CD4-positive, alpha-beta T cell treated with Interleukin-10 for 1 hour (primary cell): Measurements from ENCODE around the gene NEURL1B.

Experiments used
- DNase-seq: peaks from one replicate; pipeline ENCODE4 v3.0.0-alpha.2; 2020

The NEURL1B gene

DNA sequence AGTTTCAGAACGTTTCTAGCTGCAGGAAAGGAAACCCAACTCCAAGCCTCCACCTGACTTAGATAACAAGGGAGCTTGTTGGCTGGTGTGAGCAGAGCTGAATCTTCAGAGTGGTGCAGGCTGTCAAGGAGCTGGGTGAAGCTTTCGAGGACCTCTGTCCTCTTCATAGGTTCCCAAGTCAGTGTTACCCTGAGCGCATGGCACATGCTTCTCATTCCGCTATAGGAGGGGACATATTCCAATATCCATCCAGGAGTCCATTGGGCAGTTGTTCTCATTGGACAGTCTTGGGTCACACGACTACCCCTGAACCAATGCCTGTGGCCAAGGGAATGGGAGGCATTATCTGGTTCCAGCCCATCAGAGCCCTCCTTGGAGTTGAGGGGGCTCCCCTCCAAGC is 79.6 kb downstream of the NEURL1B start:
- DNase-seq, result no peak

- no peak for DNase-seq
Measured at GRCh38 chr5:172721455-172722326, 80.6 kb downstream of the NEURL1B start.

- peak; percentile 69 for DNase-seq
Measured at GRCh38 chr5:172722327-172722815, 81.3 kb downstream of the NEURL1B start.

GRCh38 chr5:172723508-172723907 is 82.4 kb downstream of the NEURL1B start:
- no peak for DNase-seq

- no peak for DNase-seq
Measured at GRCh38 chr5:172724242-172725183, 83.5 kb downstream of the NEURL1B start.

- no peak for DNase-seq
Measured at GRCh38 chr5:172725273-172725672, 84.2 kb downstream of the NEURL1B start.

GRCh38 chr5:172725785-172726184 is 84.7 kb downstream of the NEURL1B start:
- DNase-seq, result no peak

DNA sequence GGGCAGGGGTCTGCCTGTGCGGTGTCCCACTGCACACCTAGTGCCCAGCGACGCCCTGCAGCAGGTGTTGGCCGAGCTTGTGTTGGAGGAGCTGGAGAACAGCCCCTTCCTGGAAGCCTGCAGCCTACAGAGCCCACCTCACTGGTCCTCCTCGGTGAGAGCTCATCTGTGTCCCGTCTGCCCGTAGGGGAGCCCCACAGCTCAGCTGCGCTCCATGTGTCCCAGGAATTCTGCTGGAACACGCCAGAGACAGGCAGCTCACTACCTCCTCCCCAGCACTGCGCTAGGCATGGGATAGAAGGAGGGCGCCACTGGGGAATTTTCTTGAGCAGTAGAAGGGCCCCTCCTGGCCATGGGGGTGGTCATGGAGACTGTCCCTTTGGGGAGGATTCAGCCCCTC is 85.9 kb downstream of the NEURL1B start:
- no peak for DNase-seq

DNA sequence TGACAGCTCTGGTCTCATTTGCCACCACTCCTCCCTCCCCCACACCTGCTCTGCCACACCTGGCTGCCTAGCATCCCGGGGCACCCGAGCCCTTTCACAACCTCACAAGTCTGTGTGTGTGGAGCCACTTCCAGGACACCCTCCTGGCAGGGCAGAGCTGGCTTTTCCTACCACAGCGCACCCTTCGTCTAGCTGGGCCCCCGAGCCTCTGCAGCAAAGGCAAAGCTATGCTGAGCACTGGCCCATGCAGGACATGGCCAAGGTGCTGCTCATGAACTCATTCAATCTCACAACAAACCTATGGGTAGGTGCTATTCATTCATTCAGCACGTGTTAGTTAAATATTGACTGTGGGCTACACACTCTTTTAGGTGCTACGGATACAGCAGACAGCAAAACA is 86.5 kb downstream of the NEURL1B start:
- no peak for DNase-seq

DNA sequence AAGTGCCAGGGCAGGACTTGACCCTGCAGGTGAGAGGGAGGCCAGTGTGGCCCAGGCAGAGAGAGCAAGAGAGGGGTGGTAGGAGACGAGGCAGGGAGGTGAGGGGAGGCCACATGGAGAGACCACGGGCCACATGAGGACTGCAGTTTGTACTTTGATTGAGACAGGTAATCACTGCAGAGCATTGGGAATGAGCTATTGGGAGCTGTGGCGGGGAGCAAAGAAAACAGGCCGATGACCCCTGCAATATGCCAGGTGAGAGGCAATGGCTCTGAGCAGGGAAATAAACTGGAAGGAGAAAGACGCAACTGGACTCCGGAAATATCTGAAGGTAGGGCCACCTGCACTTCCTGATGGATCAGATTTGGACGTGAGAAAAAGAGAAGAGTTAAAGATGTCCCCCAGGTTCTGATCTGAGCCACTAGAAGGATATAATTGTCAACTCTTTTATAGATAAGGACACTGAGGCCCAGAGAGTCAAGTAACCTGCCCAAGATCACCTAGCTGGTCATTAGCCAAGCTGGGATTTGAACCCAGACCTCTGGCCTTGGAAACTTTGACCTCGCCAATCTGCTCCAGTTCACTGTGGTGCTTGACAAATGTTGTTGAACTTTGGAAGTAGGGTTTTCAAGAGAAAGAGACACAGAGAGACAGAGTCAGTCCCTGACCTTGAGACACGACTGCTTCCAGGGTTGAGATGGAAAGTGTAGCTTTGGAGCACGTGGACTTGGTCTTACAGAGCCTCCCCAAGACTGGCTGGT is 87.6 kb downstream of the NEURL1B start:
- DNase-seq, result no peak

GRCh38 chr5:172729588-172729987 is 88.5 kb downstream of the NEURL1B start:
- no peak for DNase-seq

DNA sequence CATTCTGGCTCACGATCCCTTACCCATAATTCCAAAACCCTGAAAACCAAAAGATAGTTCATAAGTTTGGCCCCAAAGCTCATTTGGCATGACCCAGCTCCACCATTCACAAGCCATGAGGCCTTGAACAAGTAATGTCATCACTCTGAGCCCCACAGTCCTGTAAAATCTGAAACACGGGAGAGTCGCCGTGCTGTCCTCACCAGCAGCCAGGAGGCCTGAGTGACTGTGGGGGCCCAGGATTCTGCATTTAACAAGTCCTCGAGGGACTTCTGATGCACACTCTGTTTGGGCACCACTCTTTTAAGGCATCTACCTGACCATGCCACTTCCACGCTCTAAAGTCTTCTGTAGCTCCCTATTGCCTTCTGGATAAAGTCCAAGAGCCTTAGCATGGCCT is 89.2 kb downstream of the NEURL1B start:
- no peak for DNase-seq

GRCh38 chr5:172730981-172731679 is 90.1 kb downstream of the NEURL1B start:
- no peak for DNase-seq

DNA sequence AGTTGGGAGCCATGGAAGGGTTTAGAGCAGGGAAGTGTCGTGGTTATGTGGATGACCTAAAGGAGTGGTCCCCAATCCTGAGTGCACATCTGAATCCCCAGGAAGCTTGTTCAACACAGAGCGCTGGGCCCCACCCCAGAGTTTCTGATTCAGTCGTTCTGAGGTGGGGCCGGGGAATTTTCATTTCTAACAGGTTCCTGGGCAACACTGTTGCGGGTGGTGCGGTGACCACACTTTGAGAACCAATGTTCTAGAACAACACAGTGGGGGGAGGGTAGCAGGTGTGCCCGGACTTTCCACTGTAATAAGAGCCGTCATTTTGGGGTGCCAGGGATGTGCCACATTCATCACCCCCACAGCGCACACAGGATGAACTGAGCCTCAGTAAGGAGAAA is 90.6 kb downstream of the NEURL1B start:
- no peak for DNase-seq

DNA sequence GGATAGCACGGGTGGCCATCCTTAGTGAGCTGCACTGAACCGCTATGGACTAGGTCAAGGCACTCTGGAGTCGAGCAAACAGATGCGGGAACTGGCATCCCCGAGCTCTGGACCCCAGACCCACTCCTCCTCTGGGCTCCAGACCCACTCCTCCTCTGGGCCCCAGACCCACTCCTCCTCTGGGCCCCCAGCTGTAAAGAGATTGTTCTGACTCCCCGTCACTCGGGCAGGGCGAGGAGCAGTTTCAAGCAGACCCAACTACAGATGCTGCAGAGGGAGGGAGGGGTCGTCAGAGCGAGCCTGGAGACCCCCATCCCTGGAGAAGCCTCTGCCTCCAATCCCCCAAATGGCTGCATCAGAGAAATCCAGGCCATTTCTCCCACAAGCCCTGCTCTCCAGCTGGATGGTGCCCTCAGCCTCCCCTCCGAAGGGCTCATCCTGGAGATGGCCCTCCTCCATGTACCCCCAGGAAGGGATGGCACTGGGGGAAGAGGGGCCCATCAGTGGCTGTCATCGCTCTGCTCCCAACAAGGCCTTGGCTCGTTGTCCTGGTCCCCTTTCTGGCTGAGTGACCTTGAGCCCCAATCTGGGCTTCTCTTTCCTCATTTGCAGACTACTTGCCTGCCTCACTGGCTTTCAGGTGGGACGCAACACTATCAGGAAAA is 91.3 kb downstream of the NEURL1B start:
- no peak for DNase-seq

DNA sequence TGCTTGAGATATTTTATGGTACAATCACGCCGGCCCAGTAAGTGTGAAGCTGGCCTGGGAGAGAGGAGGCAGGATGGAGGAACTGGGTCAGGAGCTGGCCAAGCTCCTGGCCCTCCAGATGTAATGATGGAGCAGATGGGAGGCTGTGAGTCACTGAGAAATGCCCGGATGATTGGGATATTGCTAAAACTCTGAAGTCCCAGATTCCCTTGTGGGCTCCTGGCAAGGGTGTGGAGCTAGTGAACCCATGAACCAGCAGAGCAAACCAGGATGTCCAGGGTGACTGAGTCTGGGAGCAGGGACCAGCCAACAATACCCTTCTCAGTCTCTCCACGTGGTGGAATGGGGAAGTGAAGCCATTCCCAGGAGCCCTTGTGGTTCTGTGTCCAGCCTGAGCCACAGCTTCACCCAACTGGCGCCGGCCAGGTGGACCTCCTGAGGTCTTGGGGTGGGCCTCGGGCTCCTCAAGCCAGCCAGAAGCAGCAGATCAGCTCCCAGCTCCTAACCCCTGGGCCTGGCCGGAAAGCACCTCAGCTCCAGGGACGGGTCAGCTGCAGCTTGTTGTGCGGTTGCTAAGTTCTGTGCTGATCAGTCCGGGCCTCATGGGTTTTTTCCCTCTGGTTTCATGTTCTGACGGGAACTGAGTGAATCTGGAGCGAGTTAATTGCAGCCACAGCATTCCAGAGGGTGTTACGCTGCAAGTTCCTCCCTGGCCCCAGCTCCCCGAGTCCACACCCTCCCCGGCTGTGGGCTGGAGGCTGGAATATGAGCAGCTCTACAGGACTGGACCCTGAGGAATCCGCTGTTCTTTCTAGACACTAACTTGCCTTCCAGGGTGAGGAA is 92.3 kb downstream of the NEURL1B start:
- DNase-seq, result no peak

DNA sequence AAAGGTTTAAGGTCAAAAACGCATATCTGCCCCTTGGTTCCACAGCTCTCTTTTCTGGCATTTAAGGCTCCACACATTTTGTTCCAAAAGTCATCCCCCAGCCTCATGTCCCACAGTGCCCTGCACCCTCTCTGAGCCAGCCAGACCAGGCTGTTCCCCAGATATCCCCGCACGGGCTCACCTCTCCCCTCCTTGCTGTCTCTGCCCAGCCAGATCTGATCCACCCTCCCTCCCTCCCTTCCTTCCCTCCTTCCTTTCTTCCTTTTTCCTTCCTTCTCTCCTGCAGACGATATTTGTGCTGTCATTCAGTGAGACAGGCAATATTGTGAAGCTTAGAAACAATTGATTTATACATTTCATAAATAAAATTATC is 92.9 kb downstream of the NEURL1B start:
- no peak for DNase-seq

GRCh38 chr5:172735141-172735831 is 94.2 kb downstream of the NEURL1B start:
- DNase-seq, result no peak

- DNase-seq, result no peak
Measured at GRCh38 chr5:172736508-172737135, 95.6 kb downstream of the NEURL1B start.

DNA sequence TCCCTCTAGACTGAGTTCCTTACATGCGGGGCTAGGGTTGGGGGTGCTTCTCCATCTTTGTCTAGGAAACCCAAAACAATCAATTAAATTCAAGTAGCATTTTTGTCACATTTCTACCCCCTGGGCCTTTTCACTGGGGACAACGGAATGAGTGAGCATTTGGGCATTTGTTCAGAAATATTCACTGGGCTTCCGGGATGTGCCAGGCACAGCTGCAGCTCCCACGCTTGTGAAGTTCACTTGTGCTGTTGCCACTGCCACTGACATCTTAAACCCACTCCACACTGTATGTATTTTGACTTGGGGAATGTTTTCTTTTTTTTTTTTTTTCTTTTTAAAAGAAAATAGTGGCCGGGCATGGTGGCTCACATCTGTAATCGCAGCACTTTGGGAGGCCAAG is 98.3 kb downstream of the NEURL1B start:
- DNase-seq, result no peak
